ENCODE data around the gene OTOF.

OTOF gene

GRCh38 chr2:26480566-26481423 lies 2.9 kb upstream of the OTOF start:
- TF ChIP-seq CTCF (IDR thresholded peaks at IDR 0.05) = no peak
- H3K27ac ChIP-seq = no peak overlapping the region
- no peaks in the 10 kb centered on the region for H3K27me3 ChIP-seq (ENCODE audit: control insufficient read depth, insufficient read depth, low read length)

GRCh38 chr2:26479789-26480565 lies 2.1 kb upstream of the OTOF start:
- Histone ChIP-seq H3K79me2 (no peaks in the 10 kb centered on the region), H3K9me3 (ENCODE audit: control insufficient read depth, low read length) (no peaks in the 10 kb centered on the region), H3K9ac (no peak overlapping the region), H3K27ac (no peak overlapping the region), H3K27me3 (ENCODE audit: control insufficient read depth, insufficient read depth, low read length) (no peaks in the 10 kb centered on the region), H3K4me2 (ENCODE audit: low read length) (no peak overlapping the region), H2AFZ (no peak overlapping the region), H3K4me3 (ENCODE audit: low read depth, low read length) (no peak overlapping the region), H3K36me3 (ENCODE audit: control insufficient read depth, insufficient read depth, low read length) (no peaks in the 10 kb centered on the region), H3K4me1 (no peaks in the 10 kb centered on the region)
- no peak for TF ChIP-seq CTCF (IDR thresholded peaks at IDR 0.05)

More at GRCh38 chr2:26480566-26481423, 2.9 kb upstream of the OTOF start:
- H3K9me3 ChIP-seq (ENCODE audit: control insufficient read depth, low read length) = no peaks in the 10 kb centered on the region
- H3K79me2 ChIP-seq = no peaks in the 10 kb centered on the region
- no peak overlapping the region for H3K4me3 ChIP-seq (ENCODE audit: low read depth, low read length)
- H2AFZ ChIP-seq = no peak overlapping the region
- no peaks in the 10 kb centered on the region for H3K4me1 ChIP-seq
- no peak overlapping the region for H3K9ac ChIP-seq
- no peak overlapping the region for H3K4me2 ChIP-seq (ENCODE audit: low read length)
- no peaks in the 10 kb centered on the region for H3K36me3 ChIP-seq (ENCODE audit: control insufficient read depth, insufficient read depth, low read length)

GRCh38 chr2:26479131-26479788 lies 1.3 kb upstream of the OTOF start:
- Histone ChIP-seq H3K4me2 (ENCODE audit: low read length) (no peak overlapping the region), H3K27ac (no peak overlapping the region), H3K9me3 (ENCODE audit: control insufficient read depth, low read length) (no peaks in the 10 kb centered on the region), H3K4me1 (no peaks in the 10 kb centered on the region), H3K36me3 (ENCODE audit: control insufficient read depth, insufficient read depth, low read length) (no peaks in the 10 kb centered on the region), H3K27me3 (ENCODE audit: control insufficient read depth, insufficient read depth, low read length) (no peaks in the 10 kb centered on the region), H3K9ac (no peak overlapping the region), H3K4me3 (ENCODE audit: low read depth, low read length) (no peak overlapping the region), H3K79me2 (no peaks in the 10 kb centered on the region), H2AFZ (no peak overlapping the region)
- no peak for TF ChIP-seq CTCF (IDR thresholded peaks at IDR 0.05)

GRCh38 chr2:26478366-26478765 lies 442 bp upstream of the OTOF start:
- Histone ChIP-seq H3K4me2 (ENCODE audit: low read length) (no peak overlapping the region), H3K4me3 (ENCODE audit: low read depth, low read length) (no peak overlapping the region), H3K9ac (no peak overlapping the region), H3K79me2 (no peaks in the 10 kb centered on the region), H2AFZ (no peak overlapping the region), H3K4me1 (no peaks in the 10 kb centered on the region), H3K36me3 (ENCODE audit: control insufficient read depth, insufficient read depth, low read length) (no peaks in the 10 kb centered on the region), H3K27me3 (ENCODE audit: control insufficient read depth, insufficient read depth, low read length) (no peaks in the 10 kb centered on the region), H3K27ac (no peak overlapping the region), H3K9me3 (ENCODE audit: control insufficient read depth, low read length) (no peaks in the 10 kb centered on the region)
- no peak for TF ChIP-seq CTCF (IDR thresholded peaks at IDR 0.05)
